ENCODE results near the gene TSPAN18. TPM values are rescaled to one million over a fixed set of nuclear protein-coding genes. Genes with fewer than 3 reads are reported as not detected.
A peak's percentile ranks its signal among the peaks of the same experiment; 100 is the strongest.

Gene TSPAN18
- total and polyA plus RNA-seq, 2 of the 8 experiments (the other 6 are each of a cell fraction or from before 2014, with no cell fraction given) = 5.2 to 10.2 TPM

DNA sequence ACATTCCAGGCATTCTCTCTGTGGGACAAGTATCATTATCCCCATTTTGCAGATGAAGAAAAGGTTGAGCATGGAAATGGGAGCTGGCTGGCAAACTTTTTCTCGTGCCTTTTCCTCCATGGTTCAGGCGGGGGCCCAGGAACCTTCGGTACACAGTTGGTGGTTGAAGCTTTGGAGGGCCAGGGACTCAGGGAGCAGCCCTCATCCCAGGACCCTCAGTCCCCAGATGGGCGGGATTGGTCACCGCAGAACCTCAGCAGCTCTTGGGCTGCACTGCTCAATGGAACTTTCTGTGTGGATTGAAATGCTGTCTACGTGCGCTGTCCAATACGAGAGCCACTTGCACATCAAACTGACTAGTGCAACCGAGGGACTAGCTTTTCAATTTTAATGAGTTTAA, 61.2 kb downstream of the TSPAN18 start:
- Histone ChIP-seq H2BK20ac (ENCODE audit: low read length) (no peak overlapping the region), H3K27ac (ENCODE audit: low read depth, low read length) (no peak overlapping the region), H2BK15ac (ENCODE audit: low read length) (peak overlapping the region; percentile 47; the same call in 1 of the 2 replicates), H3K14ac (ENCODE audit: insufficient read length) (no peak overlapping the region), H3K4me3 (ENCODE audit: extremely low read depth in 1 of 4, insufficient read depth in 2 of 4, low read depth in 3 of 4, low read length in 4 of 4) (no peak overlapping the region), H2BK120ac (replicated peaks; ENCODE audit: low read depth, low read length) (no peak overlapping the region), H3K4me2 (ENCODE audit: insufficient read depth in 1 of 2, low read depth in 2 of 2, low read length in 2 of 2) (no peak overlapping the region), H3K18ac (ENCODE audit: extremely low read depth, low read length) (no peak overlapping the region), H3K79me2 (ENCODE audit: control insufficient read depth in 1 of 2, insufficient read depth in 2 of 2, low read length in 2 of 2) (no peaks in the 10 kb centered on the region), H3K23me2 (ENCODE audit: low read depth, low read length) (no peaks in the 10 kb centered on the region), H3K36me3 (ENCODE audit: control insufficient read depth in 2 of 4, insufficient read depth in 4 of 4, low read length in 3 of 4) (no peaks in the 10 kb centered on the region; a peak in 1 of 8 replicates), H2AFZ (ENCODE audit: low read length) (no peak overlapping the region), H3K56ac (replicated peaks; ENCODE audit: insufficient read length, low read depth, low read length) (no peak overlapping the region), H3K4ac (replicated peaks; ENCODE audit: insufficient read length, low read depth, low read length) (no peak overlapping the region), H3K23ac (ENCODE audit: insufficient read length) (no peak overlapping the region), H3K4me1 (replicated peaks in 1 of 4; ENCODE audit: control insufficient read depth in 3 of 4, insufficient read depth in 4 of 4, low read length in 3 of 4) (peaks cover 8 to 21% (median 19%) of the 10 kb centered on the region in 4 experiments), H3K27me3 (replicated peaks in 1 of 4; ENCODE audit: control insufficient read depth in 3 of 4, extremely low read depth in 1 of 4, insufficient read depth in 3 of 4, low read length in 3 of 4) (peaks cover 0 to 4% (median 0%) of the 10 kb centered on the region in 4 experiments; a peak in 1 of 7 replicates), H4K20me1 (replicated peaks in 1 of 2; ENCODE audit: control insufficient read depth in 1 of 2, insufficient read depth in 2 of 2, low read length in 2 of 2) (peaks cover 0 to 6% of the 10 kb centered on the region in 2 experiments), H2BK12ac (ENCODE audit: low read depth, low read length) (0 out of 2 replicates have a peak overlapping the region, but pooled peaks have one; percentile 31), H4K5ac (ENCODE audit: insufficient read length, low read depth, low read length) (no peak overlapping the region), H2AK5ac (ENCODE audit: low read depth, low read length) (no peak overlapping the region), H4K91ac (replicated peaks; ENCODE audit: insufficient read length, low read length) (no peak overlapping the region), H3K9me3 (ENCODE audit: insufficient read depth in 2 of 2, low read depth in 1 of 2, low read length in 1 of 2) (no peaks in the 10 kb centered on the region), H2BK5ac (ENCODE audit: low read depth, low read length) (no peak overlapping the region; the same call in 1 of the 2 replicates), H4K8ac (ENCODE audit: extremely low read depth, insufficient read depth, low read length) (no peak overlapping the region), H3K9ac (replicated peaks in 1 of 4; ENCODE audit: extremely low read depth in 1 of 4, low read depth in 3 of 4, low read length in 3 of 4) (no peak overlapping the region), H3K79me1 (ENCODE audit: low read depth, low read length) (peaks cover 6% of the 10 kb centered on the region; the same call in 1 of the 2 replicates)
- FAIRE-seq = no peak
- POLR2A ChIA-PET (ENCODE audit: partially characterized antibody) = no interaction called here
- CTCF ChIA-PET (ENCODE audit: partially characterized antibody) = interaction anchor here (0.7 to 8.0 kb wide), 12 partner anchors 10 to 171 kb away, joined by 3 to 86 read pairs (median 5); no protein-coding TSS in a partner anchor
- 91% methylated on average over 9 of the region's 9 CpGs; no CpG with 5 or more reads in 1 of the 2 experiments for WGBS, 2 experiments (ENCODE audit: extremely low coverage in 1 of 2, insufficient coverage in 1 of 2, insufficient read length in 1 of 2, insufficient replicate concordance in 2 of 2, low coverage in 1 of 2, low lambda C conversion rate in 2 of 2, missing lambda C conversion rate in 1 of 2)
- TF ChIP-seq EZH2 (IDR thresholded peaks at IDR 0.05; ENCODE audit: low read depth, low read length, severe bottlenecking) = no peak
- no peak for TF ChIP-seq EGR1 (IDR thresholded peaks at IDR 0.05; ENCODE audit: borderline replicate concordance, low read depth, low read length)
- TF ChIP-seq NANOG (IDR thresholded peaks at IDR 0.05; ENCODE audit: insufficient read depth, low read depth, low read length, poor library complexity, severe bottlenecking) = no peak
- TF ChIP-seq BCL11A (IDR thresholded peaks at IDR 0.05; ENCODE audit: low read depth in 2 of 2, low read length in 2 of 2) = no peak
- TF ChIP-seq GABPA (IDR thresholded peaks at IDR 0.05; ENCODE audit: borderline replicate concordance, insufficient read depth, low read length) = no peak
- no peak for TF ChIP-seq HDAC2 (IDR thresholded peaks at IDR 0.05; ENCODE audit: borderline replicate concordance in 1 of 2, low read depth in 2 of 2, low read length in 2 of 2)
- TF ChIP-seq RNF2 (IDR thresholded peaks at IDR 0.05; ENCODE audit: borderline replicate concordance, low read depth, low read length, missing control alignments, poor library complexity, severe bottlenecking) = no peak
- TF ChIP-seq SP1 (IDR thresholded peaks at IDR 0.05; ENCODE audit: low read depth, low read length) = no peak
- TF ChIP-seq POU5F1 (IDR thresholded peaks at IDR 0.05; ENCODE audit: low read depth, low read length) = no peak
- TF ChIP-seq TAF1 (IDR thresholded peaks at IDR 0.05; ENCODE audit: low read depth, low read length) = no peak
- no peak for TF ChIP-seq SUZ12 (IDR thresholded peaks at IDR 0.05; ENCODE audit: low read length)
- TF ChIP-seq, protein P1, sequence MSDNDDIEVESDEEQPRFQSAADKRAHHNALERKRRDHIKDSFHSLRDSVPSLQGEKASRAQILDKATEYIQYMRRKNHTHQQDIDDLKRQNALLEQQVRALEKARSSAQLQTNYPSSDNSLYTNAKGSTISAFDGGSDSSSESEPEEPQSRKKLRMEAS (IDR thresholded peaks at IDR 0.05) = no peak
- no peak for DNase-seq (ENCODE audit: low read depth in 1 of 2, low spot score in 2 of 2)
